K562 (cell line): Measurements from ENCODE around the gene POLR2L. TPM values are rescaled to one million over a fixed set of nuclear protein-coding genes. Genes with fewer than 3 reads are reported as not detected.

Source experiments
- ATAC-seq: fragments of 200-7000 bp; cut with Tn5 transposase; 3 replicates; pipeline ENCODE4 v1.9.1; 2020; ENCODE audit warnings: moderate library complexity
- BruUV-seq: library from RNA; stranded (reverse); fragments of 400-500 nt; replicated peaks from 2 replicates; lab custom pipeline; 2021; lab: Mats Ljungman, UMichigan
- CTCF ChIA-PET: fragments of 300-600 bp; formaldehyde crosslinking; extraction: SDS; loops from one replicate; lab custom pipeline; 2021; ENCODE audit warnings: low intra/inter-chr PET ratio; lab: Yijun Ruan, JAX
- POLR2A ChIA-PET: fragments of 300-600, 350-650 bp; sonication (Branson Sonifier 250); formaldehyde crosslinking; extraction: SDS; loops from one replicate; lab custom pipeline; 2021; ENCODE audit warnings: antibody characterized with exemption, inconsistent platforms; lab: Yijun Ruan, JAX
- DNase-seq, 4 experiments: peaks; one replicate each; pipeline versions ENCODE4 v3.0.0 to v3.0.0-alpha.2; 2011 to 2018; ENCODE audit warnings: low spot score in 3 of 4, mixed read lengths in 3 of 4; ENCODE audit errors: extremely low read depth in 1 of 4
- FAIRE-seq: peaks from 2 replicates; lab custom pipeline; 2011; peaks lifted over from hg19 to GRCh38; lab: Jason Lieb, UNC
- H2AFZ ChIP-seq: 2 replicates; pipeline ENCODE4 v1.6.0; 2011; ENCODE audit warnings: low read depth, low read length, control low read depth, inconsistent platforms
- H3K27ac ChIP-seq: fragments of 200-600 bp; 3 replicates; pipeline ENCODE4 v1.8.0; 2011; ENCODE audit warnings: low read depth, mild to moderate bottlenecking, control low read depth, inconsistent platforms, low read length, moderate library complexity, mixed read lengths; ENCODE audit errors: extremely low read depth
- H3K27me3 ChIP-seq, 2 experiments: fragments of 300-600 bp in 1 of 2; 2 replicates in 1 of 2; 3 replicates in 1 of 2; pipeline versions ENCODE4 v1.6.0 to v1.8.0; 2011; ENCODE audit warnings: inconsistent platforms in 2 of 2, low read length in 2 of 2, mild to moderate bottlenecking in 1 of 2, mixed read lengths in 1 of 2, moderate library complexity in 1 of 2; ENCODE audit not compliant: control insufficient read depth in 2 of 2, insufficient read depth in 2 of 2
- H3K36me3 ChIP-seq: fragments of 300-600 bp; 3 replicates; pipeline ENCODE4 v1.8.0; 2011; ENCODE audit warnings: mild to moderate bottlenecking, low read length, inconsistent platforms; ENCODE audit not compliant: control insufficient read depth, insufficient read depth
- H3K4me1 ChIP-seq, 2 experiments: fragments of 200-600 bp in 1 of 2; replicated peaks in 1 of 2; 2 replicates in 1 of 2; 3 replicates in 1 of 2; pipeline versions ENCODE4 v1.5.1 to v1.8.0; 2011; ENCODE audit warnings: inconsistent platforms in 2 of 2, low read length in 2 of 2, mild to moderate bottlenecking in 1 of 2, mixed read lengths in 1 of 2, moderate library complexity in 1 of 2; ENCODE audit not compliant: control insufficient read depth in 2 of 2, insufficient read depth in 2 of 2
- H3K4me2 ChIP-seq: 2 replicates; pipeline ENCODE4 v1.6.1; 2011; ENCODE audit warnings: low read length, control low read depth, inconsistent platforms, mixed read lengths; ENCODE audit not compliant: insufficient read depth
- H3K4me3 ChIP-seq: fragments of 200-600 bp; sonication (generic), shearing (Covaris generic); 2 replicates; pipeline ENCODE4 v1.5.1; 2016; ENCODE audit warnings: control low read depth, inconsistent platforms
- H3K79me2 ChIP-seq: fragments of 200-600 bp; 3 replicates; pipeline ENCODE4 v1.8.0; 2011; ENCODE audit warnings: low read length, inconsistent platforms; ENCODE audit not compliant: control insufficient read depth, insufficient read depth
- H3K9ac ChIP-seq, 2 experiments: 2 replicates each; pipeline versions ENCODE4 v1.6.0 to v1.6.1; 2011; ENCODE audit warnings: low read depth in 2 of 2, low read length in 2 of 2, control low read depth in 1 of 2, inconsistent platforms in 1 of 2, mild to moderate bottlenecking in 1 of 2, mixed read lengths in 1 of 2; ENCODE audit not compliant: insufficient read depth in 1 of 2
- H3K9me1 ChIP-seq: one replicate; pipeline ENCODE4 v1.6.0; 2011; ENCODE audit warnings: inconsistent platforms, mild to moderate bottlenecking, low read length, moderate library complexity; ENCODE audit not compliant: control insufficient read depth, insufficient read depth
- H3K9me3 ChIP-seq: replicated peaks from 2 replicates; pipeline ENCODE4 v1.5.1; 2011; ENCODE audit warnings: low read depth, low read length, inconsistent platforms; ENCODE audit not compliant: control insufficient read depth, insufficient read depth
- H4K20me1 ChIP-seq: replicated peaks from 2 replicates; pipeline ENCODE4 v1.6.1; 2011; ENCODE audit warnings: low read length, inconsistent platforms, mixed read lengths; ENCODE audit not compliant: control insufficient read depth, insufficient read depth
- GABPA ChIP-seq: fragments of 200-800 bp; sonication (Bioruptor generic); conservative IDR thresholded peaks from 2 replicates; pipeline ENCODE4 v1.6.1; 2016; ENCODE audit warnings: low read depth, missing genetic modification characterization, missing compliant biosample characterization
- NR3C1 ChIP-seq: sonication (generic); formaldehyde crosslinking; IDR thresholded peaks from 2 replicates; pipeline ENCODE4 v1.8.1; 2022; ENCODE audit warnings: missing genetic modification reagents
- POLR2G ChIP-seq: fragments of 200-400 bp; formaldehyde crosslinking; IDR thresholded peaks from 2 replicates; pipeline ENCODE4 v1.6.1; 2017; ENCODE audit warnings: low read depth, mild to moderate bottlenecking, antibody characterized with exemption, low read length, moderate library complexity
- PTBP1 ChIP-seq: fragments of 200-400 bp; formaldehyde crosslinking; IDR thresholded peaks from 2 replicates; pipeline ENCODE4 v1.6.1; 2017; ENCODE audit warnings: low read depth, low read length
- TCF7 ChIP-seq: sonication (generic); IDR thresholded peaks from 2 replicates; pipeline ENCODE4 v1.6.1; 2016; ENCODE audit warnings: antibody characterized with exemption, borderline replicate concordance
- TRIM24 ChIP-seq, 2 experiments: fragments of 450-650 bp; IDR thresholded peaks; 2 replicates each; pipeline ENCODE4 v1.6.1; 2016
- ZKSCAN1 ChIP-seq: fragments of 150-350 bp; IDR thresholded peaks from 2 replicates; pipeline ENCODE4 v1.6.1; 2016; ENCODE audit warnings: low read depth, low read length
- ZNF444 ChIP-seq: fragments of 250-450 bp; sonication (Bioruptor Pico); IDR thresholded peaks from 2 replicates; pipeline ENCODE4 v1.4.0; 2020; ENCODE audit warnings: mild to moderate bottlenecking, moderate library complexity
- WGBS: fragments of 100-300 bp; shearing (Covaris generic); methylation state at CpG from one replicate; pipeline ENCODE4 v1.1.6; 2016; ENCODE audit warnings: low coverage, mixed read lengths; ENCODE audit not compliant: insufficient coverage; ENCODE audit errors: missing lambda C conversion rate; 5-methylcytosine and 5-hydroxymethylcytosine counted together
- in situ Hi-C: fragments of 300-500 bp; cut with MboI; formaldehyde crosslinking; loops from 4 replicates; pipeline ENCODE4 v1.15.0; 2018; ENCODE audit warnings: inconsistent platforms, mixed read lengths
- intact Hi-C: fragments of 100-400 bp; cut with micrococcal nuclease; formaldehyde crosslinking; loops from 2 replicates; pipeline ENCODE4 v1.14.2; 2022
- polyA plus RNA-seq, 8 experiments: library from polyadenylated mRNA; depleted of rRNA in 4 of 8; stranded (reverse) in 5 of 8; unstranded in 3 of 8; fragments of >200 nt; fragmentation: Nextera tagmentation in 2 of 8; fragmentation: Illumina TruSeq in 1 of 8; extraction: Ambion mirVana in 2 of 8; extraction: Trizol in 1 of 8; gene quantifications; 2 replicates each; pipeline versions ENCODE4 v1.2.1 to v1.2.3, GENCODE V29; 2011 to 2014; ENCODE audit warnings: inconsistent platforms in 1 of 8, missing spikeins in 1 of 8
- total RNA-seq, 7 experiments: library from RNA; depleted of rRNA in 6 of 7; stranded (reverse); fragments of >200 nt in 6 of 7; fragmentation: Illumina TruSeq in 2 of 7; extraction: Trizol in 2 of 7; gene quantifications; 2 replicates each; pipeline versions ENCODE4 v1.2.1 to v1.2.3, GENCODE V29; 2011 to 2021; ENCODE audit warnings: low replicate concordance in 1 of 7

The POLR2L gene
- total and polyA plus RNA-seq, 9 of the 15 experiments (the other 6 are each of a cell fraction or from before 2014, with no cell fraction given) = 38.3 to 688 (median 108) TPM

DNA sequence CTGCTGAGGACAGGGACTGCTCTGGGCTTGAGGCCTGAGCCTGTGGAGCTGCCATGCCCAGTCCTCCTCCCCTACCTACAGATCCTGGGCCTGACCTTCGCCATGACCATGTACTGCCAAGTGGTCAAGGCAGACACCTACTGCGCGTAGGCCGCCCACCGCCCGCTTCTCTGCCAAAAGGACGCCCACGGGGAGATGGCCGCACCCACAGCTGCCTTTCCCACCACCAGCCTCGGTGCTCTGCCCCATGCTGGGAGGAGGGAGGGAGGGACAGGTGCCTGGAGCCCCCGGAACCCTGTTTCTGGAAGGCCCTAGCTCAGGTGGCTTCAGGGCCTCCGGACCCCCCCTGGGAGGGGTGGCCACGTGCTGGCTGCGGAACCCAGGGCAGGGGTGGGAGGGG lies 24.2 kb upstream of the POLR2L start:
- H3K9me3 ChIP-seq = no peaks in the 10 kb centered on the region
- H3K9me1 ChIP-seq = peaks cover 5% of the 10 kb centered on the region
- no peak overlapping the region for H3K4me3 ChIP-seq
- no peaks in the 10 kb centered on the region for H3K79me2 ChIP-seq
- in situ Hi-C loops = no loop called here
- H3K9ac ChIP-seq = no peak overlapping the region
- H3K27me3 ChIP-seq = no peaks in the 10 kb centered on the region
- TF ChIP-seq ZNF444 = no peak
- TF ChIP-seq PTBP1 = 0 out of 2 replicates have a peak, but pooled peaks have one; percentile 29
- no peak for TF ChIP-seq TRIM24 (IDR thresholded peaks at IDR 0.05)
- TF ChIP-seq POLR2G = peak; percentile 64
- TF ChIP-seq ZKSCAN1 = 0 out of 2 replicates have a peak, but pooled peaks have one; percentile 67
- no peak for TF ChIP-seq TCF7
- no peak for TF ChIP-seq GABPA
- no peak for TF ChIP-seq NR3C1 (CRISPR knock-in tag)
- TF ChIP-seq, all 486 proteins: peak for 3
- intact Hi-C loops = no loop called here
- Histone ChIP-seq H3K4me1 (peaks cover 8 to 92% of the 10 kb centered on the region in 2 experiments), H3K27ac (no peak overlapping the region), H3K4me2 (no peak overlapping the region), H4K20me1 (peaks cover 21% of the 10 kb centered on the region), H2AFZ (no peak overlapping the region), H3K36me3 (peaks cover 25% of the 10 kb centered on the region; the same call in 1 of the 3 replicates)
- FAIRE-seq = no peak
- 65% methylated on average over 8 of the region's 14 CpGs for WGBS
- ATAC-seq = no peak
- no TSS peak for BruUV-seq
- no peak for DNase-seq
- ChIA-PET CTCF (no interaction called here), POLR2A (interaction anchor here (0.6 to 1.8 kb wide), 2 partner anchors 9 to 47 kb away, joined by 4 to 5 read pairs; no protein-coding TSS in a partner anchor)
